ENCODE measurements around the gene SLCO3A1.

SLCO3A1 gene

DNA sequence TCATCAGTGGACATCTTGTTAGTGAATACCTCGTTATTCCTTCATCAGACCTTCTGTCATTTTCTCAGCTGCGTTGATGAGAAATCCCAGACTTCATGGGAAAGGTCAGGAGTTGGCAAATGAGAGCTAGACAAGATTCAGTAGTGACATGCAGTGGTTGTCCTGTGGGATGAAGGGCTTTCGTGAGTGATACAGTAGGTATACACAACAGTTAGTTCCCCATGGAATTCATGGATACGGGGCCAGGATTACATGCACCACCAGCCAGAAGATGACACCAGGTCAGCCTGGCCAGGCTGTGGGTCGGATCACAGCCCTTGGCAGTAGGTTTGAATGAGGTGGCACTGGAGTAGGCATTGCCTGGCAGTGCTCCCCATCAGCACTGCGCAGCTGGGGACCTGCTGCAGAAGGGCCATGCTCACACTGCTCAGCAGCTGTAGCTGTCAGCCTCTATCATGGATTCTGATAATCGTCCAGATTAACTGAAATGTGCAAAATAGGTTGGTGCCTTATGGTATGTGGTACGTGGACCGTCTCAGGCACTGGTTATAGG, 150.1 kb downstream of the SLCO3A1 start:
- no peak for DNase-seq (ENCODE audit: extremely low read depth, low read depth)
- H3K4me3 ChIP-seq (replicated peaks; ENCODE audit: low read depth, low read length): no peak overlapping the region
- TF ChIP-seq, protein P1, sequence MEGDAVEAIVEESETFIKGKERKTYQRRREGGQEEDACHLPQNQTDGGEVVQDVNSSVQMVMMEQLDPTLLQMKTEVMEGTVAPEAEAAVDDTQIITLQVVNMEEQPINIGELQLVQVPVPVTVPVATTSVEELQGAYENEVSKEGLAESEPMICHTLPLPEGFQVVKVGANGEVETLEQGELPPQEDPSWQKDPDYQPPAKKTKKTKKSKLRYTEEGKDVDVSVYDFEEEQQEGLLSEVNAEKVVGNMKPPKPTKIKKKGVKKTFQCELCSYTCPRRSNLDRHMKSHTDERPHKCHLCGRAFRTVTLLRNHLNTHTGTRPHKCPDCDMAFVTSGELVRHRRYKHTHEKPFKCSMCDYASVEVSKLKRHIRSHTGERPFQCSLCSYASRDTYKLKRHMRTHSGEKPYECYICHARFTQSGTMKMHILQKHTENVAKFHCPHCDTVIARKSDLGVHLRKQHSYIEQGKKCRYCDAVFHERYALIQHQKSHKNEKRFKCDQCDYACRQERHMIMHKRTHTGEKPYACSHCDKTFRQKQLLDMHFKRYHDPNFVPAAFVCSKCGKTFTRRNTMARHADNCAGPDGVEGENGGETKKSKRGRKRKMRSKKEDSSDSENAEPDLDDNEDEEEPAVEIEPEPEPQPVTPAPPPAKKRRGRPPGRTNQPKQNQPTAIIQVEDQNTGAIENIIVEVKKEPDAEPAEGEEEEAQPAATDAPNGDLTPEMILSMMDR (IDR thresholded peaks at IDR 0.05; ENCODE audit: low read depth, low read length, missing control alignments): no peak

DNA sequence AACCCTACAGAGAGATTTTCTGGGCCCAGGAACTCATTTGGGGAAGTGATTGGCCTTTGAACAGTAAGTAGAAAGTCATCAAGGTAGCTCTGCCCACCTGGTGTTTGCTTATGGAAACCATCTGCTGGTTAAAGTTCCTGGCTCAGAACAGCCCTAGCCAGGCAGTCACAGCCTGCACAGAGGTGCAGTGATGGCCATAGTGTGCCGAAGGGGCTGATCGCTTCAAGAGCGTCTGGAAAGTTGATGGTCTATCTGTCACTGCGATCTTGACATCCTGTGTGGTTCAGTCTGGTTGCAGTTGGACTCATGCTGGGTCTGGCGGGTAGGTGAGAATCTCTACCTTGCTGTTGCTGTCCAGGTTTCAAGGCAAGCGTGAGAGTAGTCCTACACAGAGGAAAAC, 151.6 kb downstream of the SLCO3A1 start:
- DNase-seq (ENCODE audit: extremely low read depth, low read depth): no peak
- TF ChIP-seq, protein P1 (IDR thresholded peaks at IDR 0.05; ENCODE audit: low read depth, low read length, missing control alignments): no peak
- no peak overlapping the region for H3K4me3 ChIP-seq (replicated peaks; ENCODE audit: low read depth, low read length)

DNA sequence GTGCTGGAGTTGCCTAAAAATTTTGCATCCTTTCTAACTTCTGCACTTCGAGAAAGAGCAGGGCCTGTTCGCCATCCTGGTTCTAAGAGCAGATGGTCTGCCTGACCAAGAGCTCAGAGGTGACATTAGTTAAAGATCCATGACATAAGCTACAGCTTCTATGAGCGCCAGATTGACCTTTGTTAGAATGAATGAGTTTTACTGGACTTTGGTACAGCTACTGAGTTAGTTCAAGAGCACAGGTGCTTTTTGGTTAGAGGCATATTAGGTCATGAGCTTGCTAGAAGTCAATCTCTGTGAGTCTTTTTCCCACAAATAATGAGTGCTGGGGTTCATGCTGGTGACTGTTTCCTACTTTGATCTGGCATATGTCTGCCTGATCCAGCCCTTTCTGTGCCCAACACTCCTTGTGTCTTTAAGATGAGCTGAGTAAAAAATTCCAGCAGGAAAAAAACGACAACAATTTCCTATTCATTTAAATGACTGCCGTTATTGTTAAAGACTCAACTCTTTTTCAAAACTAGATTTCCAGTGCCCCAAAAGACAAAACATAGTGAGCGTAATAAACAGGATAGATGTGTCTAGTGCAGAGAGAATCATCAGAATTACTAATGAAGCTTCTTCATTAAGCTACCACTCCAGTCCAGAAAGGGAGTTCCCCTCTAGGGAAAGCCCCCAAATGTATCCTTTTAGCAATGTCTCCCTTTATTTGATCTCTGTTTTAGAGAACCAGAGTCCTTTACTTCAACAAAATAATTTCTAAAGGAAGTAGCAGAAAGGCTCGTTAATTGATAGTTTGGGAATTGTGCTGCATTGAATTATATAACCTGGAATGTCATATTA, 152.9 kb downstream of the SLCO3A1 start:
- no peak overlapping the region for H3K4me3 ChIP-seq (replicated peaks; ENCODE audit: low read depth, low read length)
- no peak for DNase-seq (ENCODE audit: extremely low read depth, low read depth)
- TF ChIP-seq, protein P1 (IDR thresholded peaks at IDR 0.05; ENCODE audit: low read depth, low read length, missing control alignments): no peak

- TF ChIP-seq, protein P1 (IDR thresholded peaks at IDR 0.05; ENCODE audit: low read depth, low read length, missing control alignments): no peak
- no peak overlapping the region for H3K4me3 ChIP-seq (replicated peaks; ENCODE audit: low read depth, low read length)
- DNase-seq (ENCODE audit: extremely low read depth, low read depth): no peak
Measured at GRCh38 chr15:92009162-92009561, 155.7 kb downstream of the SLCO3A1 start.

GRCh38 chr15:92011611-92012367, 158.3 kb downstream of the SLCO3A1 start:
- DNase-seq (ENCODE audit: extremely low read depth, low read depth): no peak
- TF ChIP-seq, protein P1 (IDR thresholded peaks at IDR 0.05; ENCODE audit: low read depth, low read length, missing control alignments): no peak
- H3K4me3 ChIP-seq (replicated peaks; ENCODE audit: low read depth, low read length): no peak overlapping the region

DNA sequence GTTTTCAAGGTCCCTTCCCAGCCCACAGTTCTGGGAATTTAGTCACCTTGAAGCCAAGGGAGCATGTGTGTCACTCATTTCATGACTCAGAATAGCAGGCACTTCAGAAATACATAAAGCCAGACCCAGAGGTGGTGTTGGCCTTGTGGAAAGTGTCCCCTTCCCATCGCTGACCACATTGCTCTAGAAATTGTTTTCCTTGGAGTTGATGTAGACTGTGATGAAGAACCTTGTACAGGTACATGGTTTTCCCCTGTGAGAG, 158.8 kb downstream of the SLCO3A1 start:
- no peak for DNase-seq (ENCODE audit: extremely low read depth, low read depth)
- TF ChIP-seq, protein P1 (IDR thresholded peaks at IDR 0.05; ENCODE audit: low read depth, low read length, missing control alignments): no peak
- H3K4me3 ChIP-seq (replicated peaks; ENCODE audit: low read depth, low read length): no peak overlapping the region
